ENCODE results near the gene ERC2. TPM values are rescaled to one million over a fixed set of nuclear protein-coding genes. Genes with fewer than 3 reads are reported as not detected.

Gene ERC2
- total RNA-seq, 1 donor from 2014 or later = under 0.01 TPM

DNA sequence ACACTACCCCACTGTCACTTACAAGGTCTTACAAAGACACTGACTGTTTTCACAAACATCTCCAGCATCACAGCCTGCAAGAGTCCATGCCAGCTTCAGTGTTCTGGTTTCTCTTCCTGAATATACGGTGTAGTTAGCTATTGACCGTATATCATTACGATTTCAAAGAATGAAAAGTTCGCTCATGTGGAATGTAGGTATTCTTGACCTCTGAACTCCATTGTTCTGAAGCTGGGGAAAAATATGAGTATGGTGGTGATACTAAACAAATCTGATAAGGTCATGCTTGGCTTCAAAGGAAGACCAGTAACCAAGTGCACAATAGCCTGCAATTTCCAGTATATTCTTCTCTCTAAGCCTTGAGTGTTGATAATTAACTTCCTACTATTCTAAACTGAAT, 665.5 kb downstream of the ERC2 start:
- no peak overlapping the region for H3K4me3 ChIP-seq (ENCODE audit: low read depth, low read length)
- DNase-seq (ENCODE audit: low read depth) (no peak), FAIRE-seq (no peak)
- H3K27me3 ChIP-seq (ENCODE audit: control insufficient read depth, insufficient read depth, low read length) = no peaks in the 10 kb centered on the region
- H3K36me3 ChIP-seq (ENCODE audit: control insufficient read depth, insufficient read depth, low read length) = no peaks in the 10 kb centered on the region
- TF ChIP-seq, protein P1, sequence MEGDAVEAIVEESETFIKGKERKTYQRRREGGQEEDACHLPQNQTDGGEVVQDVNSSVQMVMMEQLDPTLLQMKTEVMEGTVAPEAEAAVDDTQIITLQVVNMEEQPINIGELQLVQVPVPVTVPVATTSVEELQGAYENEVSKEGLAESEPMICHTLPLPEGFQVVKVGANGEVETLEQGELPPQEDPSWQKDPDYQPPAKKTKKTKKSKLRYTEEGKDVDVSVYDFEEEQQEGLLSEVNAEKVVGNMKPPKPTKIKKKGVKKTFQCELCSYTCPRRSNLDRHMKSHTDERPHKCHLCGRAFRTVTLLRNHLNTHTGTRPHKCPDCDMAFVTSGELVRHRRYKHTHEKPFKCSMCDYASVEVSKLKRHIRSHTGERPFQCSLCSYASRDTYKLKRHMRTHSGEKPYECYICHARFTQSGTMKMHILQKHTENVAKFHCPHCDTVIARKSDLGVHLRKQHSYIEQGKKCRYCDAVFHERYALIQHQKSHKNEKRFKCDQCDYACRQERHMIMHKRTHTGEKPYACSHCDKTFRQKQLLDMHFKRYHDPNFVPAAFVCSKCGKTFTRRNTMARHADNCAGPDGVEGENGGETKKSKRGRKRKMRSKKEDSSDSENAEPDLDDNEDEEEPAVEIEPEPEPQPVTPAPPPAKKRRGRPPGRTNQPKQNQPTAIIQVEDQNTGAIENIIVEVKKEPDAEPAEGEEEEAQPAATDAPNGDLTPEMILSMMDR (IDR thresholded peaks at IDR 0.05; ENCODE audit: insufficient read depth, low read length, severe bottlenecking) = no peak

DNA sequence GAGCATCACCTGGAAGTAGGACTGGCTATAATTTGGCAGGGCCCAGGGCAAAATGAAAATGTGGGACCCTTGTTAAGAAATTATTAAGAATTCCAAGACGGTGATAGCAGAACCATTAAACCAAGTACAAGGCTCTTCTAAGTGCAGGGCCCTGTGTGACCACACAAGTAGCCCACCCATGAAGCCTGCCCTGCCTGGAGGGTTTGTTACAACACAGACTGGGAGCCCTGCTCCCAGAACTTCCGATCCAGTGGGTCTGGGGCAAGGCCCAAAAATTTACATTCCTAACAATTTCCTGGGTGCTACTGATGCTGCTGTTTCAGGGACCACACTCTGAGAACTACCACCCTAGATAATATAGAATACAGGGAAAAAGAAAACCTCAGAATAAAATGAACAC, 666.6 kb downstream of the ERC2 start:
- no peaks in the 10 kb centered on the region for H3K36me3 ChIP-seq (ENCODE audit: control insufficient read depth, insufficient read depth, low read length)
- DNase-seq (ENCODE audit: low read depth) = no peak
- no peak overlapping the region for H3K4me3 ChIP-seq (ENCODE audit: low read depth, low read length)
- FAIRE-seq = no peak
- H3K27me3 ChIP-seq (ENCODE audit: control insufficient read depth, insufficient read depth, low read length) = no peaks in the 10 kb centered on the region
- TF ChIP-seq, protein P1 (IDR thresholded peaks at IDR 0.05; ENCODE audit: insufficient read depth, low read length, severe bottlenecking) = no peak

DNA sequence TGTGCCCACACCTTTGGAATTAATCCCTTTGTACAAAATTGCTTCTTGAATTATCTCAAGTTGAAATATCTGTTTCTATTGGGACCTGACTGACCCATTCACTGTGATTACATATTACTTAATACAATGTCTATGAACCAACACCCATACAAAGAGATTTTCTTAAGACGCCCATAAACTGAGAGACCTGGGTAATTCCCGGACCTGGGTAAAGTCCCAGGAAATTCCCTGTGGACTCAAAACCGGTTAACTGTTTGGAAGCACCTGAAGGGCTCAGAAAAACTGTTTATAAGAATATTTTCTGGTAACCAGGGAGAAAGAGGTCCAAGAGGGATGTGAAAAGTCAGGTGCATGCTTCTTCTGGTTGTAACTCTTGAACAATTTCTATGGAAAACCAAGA, 667.2 kb downstream of the ERC2 start:
- TF ChIP-seq, protein P1 (IDR thresholded peaks at IDR 0.05; ENCODE audit: insufficient read depth, low read length, severe bottlenecking) = no peak
- no peaks in the 10 kb centered on the region for H3K27me3 ChIP-seq (ENCODE audit: control insufficient read depth, insufficient read depth, low read length)
- no peaks in the 10 kb centered on the region for H3K36me3 ChIP-seq (ENCODE audit: control insufficient read depth, insufficient read depth, low read length)
- H3K4me3 ChIP-seq (ENCODE audit: low read depth, low read length) = no peak overlapping the region
- no peak for DNase-seq (ENCODE audit: low read depth)
- FAIRE-seq = no peak

DNA sequence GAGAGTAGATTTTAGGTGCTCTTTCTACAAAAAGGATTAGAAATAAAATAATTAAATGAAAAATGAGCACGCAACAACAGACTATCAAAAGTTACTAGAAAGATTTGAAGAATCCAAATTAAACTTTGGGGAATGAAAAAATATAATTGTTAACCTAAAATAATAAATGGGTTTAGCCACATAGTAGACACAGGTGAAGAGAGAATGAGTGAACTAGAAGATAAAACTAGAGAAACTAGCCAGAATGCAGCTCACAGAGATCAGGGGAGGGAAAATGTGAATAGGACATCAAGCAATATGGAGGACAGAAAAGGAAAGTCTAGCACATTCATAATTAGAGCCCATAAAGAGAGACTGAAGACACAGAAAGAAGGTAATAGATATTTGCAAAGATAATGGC, 670.5 kb downstream of the ERC2 start:
- DNase-seq (ENCODE audit: low read depth) = no peak
- H3K27me3 ChIP-seq (ENCODE audit: control insufficient read depth, insufficient read depth, low read length) = no peaks in the 10 kb centered on the region
- TF ChIP-seq, protein P1 (IDR thresholded peaks at IDR 0.05; ENCODE audit: insufficient read depth, low read length, severe bottlenecking) = no peak
- H3K36me3 ChIP-seq (ENCODE audit: control insufficient read depth, insufficient read depth, low read length) = no peaks in the 10 kb centered on the region
- no peak overlapping the region for H3K4me3 ChIP-seq (ENCODE audit: low read depth, low read length)
- FAIRE-seq = no peak

DNA sequence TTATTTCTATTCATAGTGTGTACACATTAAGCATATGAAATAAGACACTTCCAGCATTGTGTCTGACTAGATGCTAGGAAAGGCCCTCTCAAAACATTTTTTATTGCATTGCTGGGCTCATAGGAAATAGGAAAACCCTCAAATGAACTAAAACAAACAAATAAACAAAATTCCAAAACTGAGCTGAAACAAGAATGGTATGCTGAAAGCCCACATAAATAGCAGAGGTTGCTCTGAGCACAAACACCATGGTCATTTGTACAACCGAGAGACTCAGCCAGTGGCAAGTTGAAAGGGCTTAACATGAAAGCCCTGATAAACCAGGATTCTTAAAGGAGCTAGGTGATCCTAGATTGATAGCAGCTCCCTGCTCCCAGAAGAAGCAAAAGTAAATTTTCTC, 671.2 kb downstream of the ERC2 start:
- FAIRE-seq = no peak
- TF ChIP-seq, protein P1 (IDR thresholded peaks at IDR 0.05; ENCODE audit: insufficient read depth, low read length, severe bottlenecking) = no peak
- Histone ChIP-seq H3K36me3 (ENCODE audit: control insufficient read depth, insufficient read depth, low read length) (no peaks in the 10 kb centered on the region), H3K4me3 (ENCODE audit: low read depth, low read length) (no peak overlapping the region), H3K27me3 (ENCODE audit: control insufficient read depth, insufficient read depth, low read length) (no peaks in the 10 kb centered on the region)
- DNase-seq (ENCODE audit: low read depth) = no peak

DNA sequence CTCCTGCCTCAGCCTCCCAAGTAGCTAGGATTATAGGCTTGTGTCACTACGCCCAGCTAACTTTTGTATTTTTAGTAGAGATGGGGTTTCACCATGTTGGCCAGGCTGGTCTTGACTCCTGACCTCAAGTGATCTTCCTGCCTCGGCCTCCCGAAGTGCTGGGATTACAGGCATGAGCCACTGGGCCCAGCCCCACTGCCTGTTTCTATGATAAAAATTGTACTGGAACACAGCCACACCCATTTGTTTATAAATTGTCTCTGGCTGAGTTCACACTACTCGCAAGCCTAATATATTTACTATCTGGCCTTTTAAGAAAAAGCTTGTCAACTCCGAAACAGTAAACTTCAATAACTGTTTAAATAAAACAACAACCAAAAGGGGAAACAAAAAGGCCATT, 671.7 kb downstream of the ERC2 start:
- TF ChIP-seq, protein P1 (IDR thresholded peaks at IDR 0.05; ENCODE audit: insufficient read depth, low read length, severe bottlenecking) = no peak
- no peak for DNase-seq (ENCODE audit: low read depth)
- H3K4me3 ChIP-seq (ENCODE audit: low read depth, low read length) = no peak overlapping the region
- FAIRE-seq = no peak
- no peaks in the 10 kb centered on the region for H3K27me3 ChIP-seq (ENCODE audit: control insufficient read depth, insufficient read depth, low read length)
- no peaks in the 10 kb centered on the region for H3K36me3 ChIP-seq (ENCODE audit: control insufficient read depth, insufficient read depth, low read length)
